Nephron progenitor cell (in vitro differentiated cells): ENCODE results near the gene MAMLD1.

ENCODE experiments used
- DNase-seq: peaks from one replicate; pipeline ENCODE4 v3.0.0; 2021
- H3K27ac Mint-ChIP-seq: 2 replicates; pipeline ENCODE4 v1.8.0; 2021; ENCODE audit warnings: mild to moderate bottlenecking, moderate library complexity, mixed read lengths
- H3K27me3 Mint-ChIP-seq: 2 replicates; pipeline ENCODE4 v1.8.0; 2021; ENCODE audit warnings: mild to moderate bottlenecking, low read depth, mixed read lengths; ENCODE audit not compliant: poor library complexity
- H3K36me3 Mint-ChIP-seq: 2 replicates; pipeline ENCODE4 v1.8.0; 2021; ENCODE audit warnings: low read depth, mixed read lengths
- H3K4me1 Mint-ChIP-seq: 2 replicates; pipeline ENCODE4 v1.8.0; 2021; ENCODE audit warnings: mixed read lengths
- H3K4me3 Mint-ChIP-seq: 2 replicates; pipeline ENCODE4 v1.8.0; 2021; ENCODE audit warnings: mild to moderate bottlenecking, moderate library complexity, mixed read lengths
- H3K9me3 Mint-ChIP-seq: 2 replicates; pipeline ENCODE4 v1.8.0; 2021; ENCODE audit warnings: mild to moderate bottlenecking, moderate library complexity, mixed read lengths
- CTCF ChIP-seq: fragments of 200-600 bp; sonication (generic); IDR thresholded peaks from 2 replicates; pipeline ENCODE4 v1.5.0; 2021; ENCODE audit warnings: antibody characterized with exemption

Gene MAMLD1

DNA sequence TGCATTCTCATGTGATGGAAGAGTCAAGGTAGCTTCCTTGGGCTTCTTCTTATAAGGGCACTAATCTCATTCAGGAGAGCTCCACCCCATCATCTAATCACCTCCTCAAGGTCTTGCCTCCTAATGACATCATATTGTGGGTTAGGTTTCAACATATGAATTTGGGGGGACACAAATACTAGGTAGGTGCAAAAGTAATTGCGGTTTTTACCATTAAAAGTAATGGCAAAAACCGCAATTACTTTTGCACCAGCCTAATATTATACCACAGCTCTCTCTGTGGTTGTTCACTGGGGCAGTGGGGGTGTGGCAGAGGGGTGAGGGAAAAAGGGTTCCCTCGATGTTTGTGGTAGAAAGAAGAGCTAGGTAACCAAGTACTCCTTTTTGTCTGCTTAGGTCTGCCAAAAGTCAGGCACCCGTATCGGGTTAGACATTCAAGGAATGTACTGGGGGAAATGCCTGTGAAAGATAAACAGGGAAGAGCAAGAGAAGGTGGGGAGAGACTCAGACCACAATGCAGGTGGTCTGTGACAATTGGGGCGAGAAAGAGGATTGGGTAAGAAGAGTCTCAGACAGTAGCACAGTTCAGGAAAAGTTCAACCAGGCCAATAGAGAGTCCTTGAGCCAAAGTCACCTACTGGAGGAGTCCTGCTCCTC, 126.4 kb downstream of the MAMLD1 start:
- Mint-ChIP-seq H3K4me1 (no peaks in the 10 kb centered on the region), H3K36me3 (no peaks in the 10 kb centered on the region), H3K9me3 (peaks cover 44% of the 10 kb centered on the region), H3K27me3 (peaks cover 12% of the 10 kb centered on the region), H3K27ac (no peak overlapping the region), H3K4me3 (no peak overlapping the region)
- no peak for TF ChIP-seq CTCF
- no peak for DNase-seq

DNA sequence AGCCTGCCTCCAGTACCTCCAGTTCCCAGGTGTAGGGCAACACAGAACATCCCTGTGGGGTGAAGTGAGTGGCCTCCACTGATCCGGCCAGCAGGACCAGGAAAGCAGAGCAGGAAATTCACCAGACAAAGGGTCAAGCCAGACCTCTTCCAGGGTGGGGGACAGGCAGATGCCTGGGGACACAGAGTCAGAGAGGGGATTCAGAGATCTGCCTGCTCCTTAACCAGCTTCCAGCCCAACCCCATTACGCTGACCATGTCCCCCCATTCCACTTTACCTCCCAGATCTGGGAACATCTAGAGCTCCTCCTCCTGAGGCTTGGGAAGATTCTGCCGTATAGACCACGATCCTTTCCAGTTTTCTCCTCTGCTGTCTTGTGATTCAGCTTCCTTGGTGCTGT, 132.4 kb downstream of the MAMLD1 start:
- Mint-ChIP-seq H3K27ac (no peak overlapping the region), H3K27me3 (peaks cover 15% of the 10 kb centered on the region), H3K36me3 (no peaks in the 10 kb centered on the region), H3K9me3 (peaks cover 26% of the 10 kb centered on the region), H3K4me3 (no peak overlapping the region), H3K4me1 (no peaks in the 10 kb centered on the region)
- no peak for DNase-seq
- no peak for TF ChIP-seq CTCF

DNA sequence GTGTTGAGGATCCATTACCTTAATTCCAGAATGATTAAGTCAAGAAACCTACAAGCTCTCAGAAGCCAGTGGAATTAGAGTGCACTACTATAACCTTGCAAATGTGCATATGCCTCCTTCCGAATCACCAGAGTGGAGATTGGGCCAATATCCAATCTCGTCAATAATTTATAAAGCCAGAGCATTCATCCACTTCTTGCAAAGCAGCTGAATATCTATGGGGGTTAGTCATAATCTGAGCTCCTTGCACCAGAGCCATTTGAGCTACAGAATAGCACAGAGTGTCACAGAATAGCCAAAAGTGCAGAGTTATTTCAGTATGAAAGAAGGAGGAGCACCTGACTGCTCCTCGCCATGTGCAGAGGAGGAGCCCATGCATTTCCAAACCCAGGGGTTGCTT, 136.1 kb downstream of the MAMLD1 start:
- no peaks in the 10 kb centered on the region for H3K4me1 Mint-ChIP-seq
- H3K36me3 Mint-ChIP-seq = no peaks in the 10 kb centered on the region
- DNase-seq = no peak
- no peak overlapping the region for H3K4me3 Mint-ChIP-seq
- TF ChIP-seq CTCF = no peak
- no peak overlapping the region for H3K27ac Mint-ChIP-seq
- peaks cover 7% of the 10 kb centered on the region for H3K27me3 Mint-ChIP-seq
- peaks cover 16% of the 10 kb centered on the region for H3K9me3 Mint-ChIP-seq

- H3K4me1 Mint-ChIP-seq = peaks cover 8% of the 10 kb centered on the region
- H3K9me3 Mint-ChIP-seq = peaks cover 16% of the 10 kb centered on the region
- TF ChIP-seq CTCF = no peak
- DNase-seq = no peak
- H3K27ac Mint-ChIP-seq = no peak overlapping the region
- H3K27me3 Mint-ChIP-seq = peaks cover 6% of the 10 kb centered on the region
- H3K4me3 Mint-ChIP-seq = no peak overlapping the region
- no peaks in the 10 kb centered on the region for H3K36me3 Mint-ChIP-seq
Observed at GRCh38 chrX:150502091-150502490, 139.0 kb downstream of the MAMLD1 start.

GRCh38 chrX:150502979-150503897, 140.1 kb downstream of the MAMLD1 start:
- peaks cover 16% of the 10 kb centered on the region for H3K9me3 Mint-ChIP-seq
- no peak overlapping the region for H3K4me3 Mint-ChIP-seq
- H3K36me3 Mint-ChIP-seq = no peaks in the 10 kb centered on the region
- TF ChIP-seq CTCF = no peak
- DNase-seq = no peak
- peaks cover 6% of the 10 kb centered on the region for H3K27me3 Mint-ChIP-seq
- peaks cover 15% of the 10 kb centered on the region for H3K4me1 Mint-ChIP-seq
- no peak overlapping the region for H3K27ac Mint-ChIP-seq
